ENCODE data around the gene SLC22A8. TPM values are rescaled to one million over a fixed set of nuclear protein-coding genes. Genes with fewer than 3 reads are reported as not detected.
"Not testable (repeated sequence)": the region's sequence is repeated elsewhere in the genome, so short reads cannot be mapped to it uniquely, and the experiment has no call there.

Gene SLC22A8
- total RNA-seq, 1 donor from 2014 or later, result not detected

DNA sequence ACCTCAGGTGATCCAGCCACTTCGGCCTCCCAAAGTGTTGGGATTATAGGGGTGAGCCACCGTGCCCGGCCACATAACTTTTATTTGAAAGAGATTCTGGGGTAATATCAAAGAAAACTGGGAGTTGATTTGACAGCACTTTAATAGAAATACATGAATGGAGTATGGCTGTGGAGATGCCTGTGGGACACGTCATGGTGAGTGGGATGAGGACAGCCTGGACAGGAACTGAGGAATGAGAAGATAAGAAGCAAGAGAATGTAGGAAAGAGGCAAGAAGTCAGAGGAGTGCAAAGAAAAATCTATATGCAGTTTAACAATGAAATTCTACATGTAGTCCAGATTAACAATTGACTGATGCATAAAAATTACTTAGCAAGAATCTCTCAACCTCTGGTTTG lies 61.8 kb downstream of the SLC22A8 start:
- H3K36me3 Mint-ChIP-seq (ENCODE audit: low read depth), result no peaks in the 10 kb centered on the region
- TF ChIP-seq, protein P1, sequence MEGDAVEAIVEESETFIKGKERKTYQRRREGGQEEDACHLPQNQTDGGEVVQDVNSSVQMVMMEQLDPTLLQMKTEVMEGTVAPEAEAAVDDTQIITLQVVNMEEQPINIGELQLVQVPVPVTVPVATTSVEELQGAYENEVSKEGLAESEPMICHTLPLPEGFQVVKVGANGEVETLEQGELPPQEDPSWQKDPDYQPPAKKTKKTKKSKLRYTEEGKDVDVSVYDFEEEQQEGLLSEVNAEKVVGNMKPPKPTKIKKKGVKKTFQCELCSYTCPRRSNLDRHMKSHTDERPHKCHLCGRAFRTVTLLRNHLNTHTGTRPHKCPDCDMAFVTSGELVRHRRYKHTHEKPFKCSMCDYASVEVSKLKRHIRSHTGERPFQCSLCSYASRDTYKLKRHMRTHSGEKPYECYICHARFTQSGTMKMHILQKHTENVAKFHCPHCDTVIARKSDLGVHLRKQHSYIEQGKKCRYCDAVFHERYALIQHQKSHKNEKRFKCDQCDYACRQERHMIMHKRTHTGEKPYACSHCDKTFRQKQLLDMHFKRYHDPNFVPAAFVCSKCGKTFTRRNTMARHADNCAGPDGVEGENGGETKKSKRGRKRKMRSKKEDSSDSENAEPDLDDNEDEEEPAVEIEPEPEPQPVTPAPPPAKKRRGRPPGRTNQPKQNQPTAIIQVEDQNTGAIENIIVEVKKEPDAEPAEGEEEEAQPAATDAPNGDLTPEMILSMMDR (IDR thresholded peaks at IDR 0.05), result no peak
- H3K4me3 Mint-ChIP-seq (ENCODE audit: unreplicated experiment), result no peak overlapping the region
- peaks cover 6% of the 10 kb centered on the region for H3K4me1 Mint-ChIP-seq (ENCODE audit: low read depth)
- H3K9me3 Mint-ChIP-seq (ENCODE audit: low read depth), result no peaks in the 10 kb centered on the region
- no peak overlapping the region for H3K27ac Mint-ChIP-seq (ENCODE audit: unreplicated experiment)
- H3K27me3 Mint-ChIP-seq (ENCODE audit: low read depth), result peaks cover 23% of the 10 kb centered on the region
- DNase-seq (ENCODE audit: low spot score), result no peak

GRCh38 chr11:62948765-62949320 lies 66.8 kb downstream of the SLC22A8 start:
- TF ChIP-seq, protein P1 (IDR thresholded peaks at IDR 0.05), result no peak
- Mint-ChIP-seq H3K27ac (ENCODE audit: unreplicated experiment) (no peak overlapping the region), H3K9me3 (ENCODE audit: low read depth) (peaks cover 7% of the 10 kb centered on the region), H3K36me3 (ENCODE audit: low read depth) (no peaks in the 10 kb centered on the region), H3K27me3 (ENCODE audit: low read depth) (peaks cover 25% of the 10 kb centered on the region), H3K4me1 (ENCODE audit: low read depth) (no peaks in the 10 kb centered on the region), H3K4me3 (ENCODE audit: unreplicated experiment) (no peak overlapping the region)
- no peak for DNase-seq (ENCODE audit: low spot score)

- not testable (repeated sequence) for H3K4me1 Mint-ChIP-seq (ENCODE audit: low read depth); H3K36me3 Mint-ChIP-seq (ENCODE audit: low read depth); H3K9me3 Mint-ChIP-seq (ENCODE audit: low read depth); H3K4me3 Mint-ChIP-seq (ENCODE audit: unreplicated experiment); H3K27ac Mint-ChIP-seq (ENCODE audit: unreplicated experiment); DNase-seq (ENCODE audit: low spot score)
- H3K27me3 Mint-ChIP-seq (ENCODE audit: low read depth), result peaks cover 28% of the 10 kb centered on the region
Measured at GRCh38 chr11:62945538-62945937, 70.1 kb downstream of the SLC22A8 start.

Other genes with a start within 250 kb of the SLC22A8 start
- gene TAF6L, start 244.4 kb downstream of the SLC22A8 start, total RNA-seq, result 18.8 to 31.0 TPM (median 21.4 TPM) in 3 replicates
- 29.4 to 44.9 TPM (median 35.1 TPM) in 3 replicates for gene TMEM179B, start 228.4 kb downstream of the SLC22A8 start, total RNA-seq
- 11.4 to 16.2 TPM (median 14.7 TPM) in 3 replicates for gene TMEM223, start 223.8 kb downstream of the SLC22A8 start, total RNA-seq
- gene NXF1, start 210.4 kb downstream of the SLC22A8 start, total RNA-seq, result 51.3 to 69.5 TPM (median 52.4 TPM) in 3 replicates
- 44.0 to 52.2 TPM (median 45.5 TPM) in 3 replicates for gene STX5, start 183.8 kb downstream of the SLC22A8 start, total RNA-seq
- gene TEX54, start 183.0 kb downstream of the SLC22A8 start, total RNA-seq, result 0.65 TPM in 1 of 3 replicates, not detected in the others
- 26.4 to 27.9 TPM (median 27.3 TPM) in 3 replicates for gene WDR74, start 176.3 kb downstream of the SLC22A8 start, total RNA-seq
- 125 to 380 TPM (median 374 TPM) in 3 replicates for gene SLC3A2, start 134.9 kb downstream of the SLC22A8 start, total RNA-seq
- gene CHRM1, start 94.5 kb downstream of the SLC22A8 start, total RNA-seq, result not detected in 3 replicates
- gene SLC22A6, start 30.9 kb downstream of the SLC22A8 start, total RNA-seq, result not detected in 3 replicates
- gene SLC22A24, start 128.4 kb upstream of the SLC22A8 start, total RNA-seq, result not detected in 3 replicates
- gene SLC22A25, start 227.8 kb upstream of the SLC22A8 start, total RNA-seq, result not detected in 3 replicates

All from chondrocyte (in vitro differentiated cells).